NT2/D1 (cell line): ENCODE data around the gene RALGAPB.

Experiments used
- DNase-seq: peaks from one replicate; pipeline ENCODE4 v3.0.0-alpha.2; 2011; ENCODE audit warnings: low read depth, low spot score
- H3K27me3 ChIP-seq: 2 replicates; pipeline ENCODE4 v1.6.0; 2011; ENCODE audit warnings: mild to moderate bottlenecking; ENCODE audit not compliant: insufficient read length, insufficient read depth
- H3K36me3 ChIP-seq: 2 replicates; pipeline ENCODE4 v1.6.1; 2011; ENCODE audit warnings: mild to moderate bottlenecking, low read length, mixed read lengths; ENCODE audit not compliant: insufficient read depth, insufficient read length
- H3K4me1 ChIP-seq: 2 replicates; pipeline ENCODE4 v1.5.1; 2011; ENCODE audit not compliant: insufficient read depth, insufficient read length
- H3K4me3 ChIP-seq: 2 replicates; pipeline ENCODE4 v1.5.1; 2011; ENCODE audit warnings: low read depth; ENCODE audit not compliant: insufficient read length
- H3K9ac ChIP-seq: 2 replicates; pipeline ENCODE4 v1.6.0; 2011; ENCODE audit warnings: low read depth; ENCODE audit not compliant: insufficient read length
- H3K9me3 ChIP-seq: 2 replicates; pipeline ENCODE4 v1.5.1; 2011; ENCODE audit warnings: mild to moderate bottlenecking, low read length; ENCODE audit not compliant: insufficient read depth
- SUZ12 ChIP-seq: IDR thresholded peaks from 2 replicates; pipeline ENCODE4 v1.6.1; 2011; ENCODE audit not compliant: insufficient read length, insufficient read depth; ENCODE audit errors: extremely low read depth
- YY1 ChIP-seq: IDR thresholded peaks from 2 replicates; pipeline ENCODE4 v1.6.1; 2011; ENCODE audit not compliant: insufficient read length, insufficient read depth
- ZNF274 ChIP-seq: IDR thresholded peaks from 2 replicates; pipeline ENCODE4 v1.6.1; 2011; ENCODE audit warnings: mild to moderate bottlenecking, low read depth, low read length

The RALGAPB gene

DNA sequence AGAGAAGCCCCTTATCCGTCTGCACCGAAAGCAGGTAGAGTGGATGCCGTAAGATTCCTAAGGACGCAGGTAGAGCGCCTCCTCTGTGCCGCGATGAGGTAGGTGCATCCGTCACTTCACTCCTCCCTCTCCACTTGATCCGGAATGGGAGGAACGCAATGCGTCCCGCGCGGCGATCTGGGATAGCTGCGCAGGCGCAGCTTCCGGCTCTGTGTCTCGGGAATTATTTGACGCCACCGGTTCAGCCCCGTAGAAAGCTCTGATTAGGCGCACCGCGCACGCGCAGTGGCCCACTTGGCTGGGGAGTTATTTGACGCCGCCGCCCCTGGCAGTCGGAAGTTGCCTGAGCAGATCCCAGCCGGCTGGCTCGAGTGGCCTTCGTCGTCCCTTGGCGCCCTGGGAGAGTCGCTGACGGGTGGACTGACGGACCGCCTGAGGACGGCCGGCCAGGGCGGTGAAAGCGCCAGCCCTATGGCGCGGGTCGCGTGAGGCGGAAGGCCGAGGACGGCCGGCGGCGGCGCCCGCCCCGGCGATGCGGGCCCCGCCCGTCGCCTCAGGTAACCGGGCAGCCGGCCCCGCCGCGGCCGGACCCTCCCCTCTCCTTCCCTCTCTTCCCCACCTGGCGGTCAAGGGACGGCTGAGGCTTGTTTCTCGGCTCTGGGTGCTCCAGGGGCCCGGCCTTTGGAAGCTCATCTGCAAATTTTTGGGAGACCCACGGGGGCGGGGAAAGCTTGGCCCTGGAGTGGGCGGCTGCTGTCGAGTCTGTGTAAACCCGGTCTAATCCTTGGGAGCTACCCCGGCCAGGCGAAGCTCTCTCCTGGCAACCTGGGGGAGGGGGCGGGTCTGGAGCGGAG lies at the start of gene RALGAPB:
Gene RALGAPB (plus strand): TSS at position 331 of the 854 bp plus-strand sequence. CDS start 15,590 bp downstream, outside the sequence.
- H3K4me1 ChIP-seq = peaks cover 3% of the 10 kb centered on the region
- H3K4me3 ChIP-seq = peak within 1 kb of the TSS; percentile 68
- H3K9me3 ChIP-seq = no peaks in the 10 kb centered on the region
- TF ChIP-seq YY1 = no peak
- TF ChIP-seq SUZ12 = no peak
- TF ChIP-seq ZNF274 = no peak
- peak within 1 kb of the TSS; percentile 91 for H3K9ac ChIP-seq
- DNase-seq = peak; percentile 99
- H3K36me3 ChIP-seq = peaks cover 16% of the 10 kb centered on the region
- no peaks in the 10 kb centered on the region for H3K27me3 ChIP-seq

DNA sequence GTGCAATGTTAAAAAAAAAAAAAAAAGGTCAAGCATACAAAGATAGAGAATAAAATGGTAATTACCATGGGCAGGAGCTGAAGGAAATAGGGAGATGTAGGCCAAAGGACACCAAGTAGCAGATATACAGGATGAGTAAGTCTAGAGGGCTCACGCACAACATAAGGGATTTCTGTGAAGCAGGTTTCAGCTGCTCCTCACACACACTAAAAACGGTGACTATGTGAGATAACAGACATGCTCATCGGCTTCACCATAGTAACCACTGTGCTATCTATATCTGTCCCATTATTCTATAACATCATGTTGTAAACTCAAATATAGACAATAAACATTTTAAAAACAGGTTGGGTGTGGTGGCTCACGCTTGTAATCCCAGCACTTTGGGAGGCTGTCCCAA lies 49.1 kb upstream of the RALGAPB start:
- DNase-seq = no peak
- peaks cover 10% of the 10 kb centered on the region for H3K4me1 ChIP-seq
- H3K27me3 ChIP-seq = no peaks in the 10 kb centered on the region
- H3K9me3 ChIP-seq = no peaks in the 10 kb centered on the region
- H3K4me3 ChIP-seq = no peak overlapping the region
- no peak overlapping the region for H3K9ac ChIP-seq
- H3K36me3 ChIP-seq = peaks cover 99% of the 10 kb centered on the region
- no peak for TF ChIP-seq ZNF274
- TF ChIP-seq YY1 = no peak
- no peak for TF ChIP-seq SUZ12

DNA sequence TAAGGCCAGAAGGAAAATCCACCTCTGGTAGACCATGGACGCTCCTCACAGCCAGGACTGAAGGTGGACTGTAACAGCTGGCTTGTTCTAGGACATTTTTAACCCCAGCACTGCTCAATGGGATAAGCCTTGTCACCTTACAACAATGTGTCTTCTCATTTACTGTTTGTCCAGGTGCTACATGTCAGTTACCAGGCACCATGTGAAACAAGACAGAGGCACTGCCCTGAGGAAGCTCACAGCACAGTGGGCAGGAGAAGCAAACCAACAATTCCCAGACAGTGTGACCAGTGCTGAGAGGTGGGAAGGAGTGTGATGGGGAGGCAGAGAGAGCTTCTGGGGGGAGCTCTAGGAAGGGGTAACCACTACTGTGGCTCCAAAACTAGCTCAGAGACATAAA lies 48.2 kb upstream of the RALGAPB start:
- Histone ChIP-seq H3K4me3 (no peak overlapping the region), H3K4me1 (peaks cover 8% of the 10 kb centered on the region), H3K27me3 (no peaks in the 10 kb centered on the region), H3K36me3 (peaks cover 99% of the 10 kb centered on the region), H3K9ac (no peak overlapping the region), H3K9me3 (no peaks in the 10 kb centered on the region)
- no peak for TF ChIP-seq SUZ12
- no peak for TF ChIP-seq ZNF274
- no peak for TF ChIP-seq YY1
- DNase-seq = no peak

DNA sequence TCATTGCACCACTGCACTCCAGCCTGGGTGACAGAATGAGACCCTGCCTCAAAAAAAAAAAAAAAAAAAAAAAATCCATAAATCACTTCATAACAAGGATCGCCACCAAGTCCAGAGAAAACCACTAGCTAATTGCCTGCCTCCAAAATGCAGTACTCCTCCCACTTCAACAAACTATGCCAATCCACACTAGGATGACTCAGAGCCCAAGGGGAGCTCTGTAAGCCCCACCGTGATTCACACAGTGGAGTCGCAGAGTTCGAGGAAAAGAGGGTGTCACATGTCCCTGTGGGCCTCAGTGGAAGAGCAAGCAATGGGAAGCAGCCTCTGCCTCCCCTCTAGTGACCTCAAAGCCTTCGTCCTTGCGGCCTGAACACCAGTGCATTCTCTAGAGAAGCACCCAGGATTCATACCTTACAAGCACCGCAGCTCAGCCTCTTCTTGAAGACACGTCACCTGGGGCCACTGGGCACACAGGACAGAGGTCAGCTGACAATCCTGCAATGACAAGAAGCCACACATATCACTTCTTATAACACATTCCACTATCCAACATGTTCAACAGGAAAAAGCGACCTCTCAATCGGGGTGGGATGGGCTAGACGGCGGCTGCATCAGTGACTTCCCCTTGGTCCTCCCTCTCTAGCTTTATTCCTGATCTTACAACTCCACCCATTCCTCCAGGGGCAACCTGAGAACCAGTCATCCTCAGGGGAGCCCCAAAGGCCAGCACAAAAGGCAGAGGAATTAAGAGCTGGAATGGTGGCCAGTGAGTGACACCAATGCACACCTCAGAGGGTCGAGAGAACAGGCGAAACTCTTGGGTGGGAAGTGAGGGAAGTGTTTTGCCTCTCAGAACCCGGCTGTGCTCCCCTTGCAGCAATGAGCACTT lies 46.4 kb upstream of the RALGAPB start:
- Histone ChIP-seq H3K36me3 (peaks cover 98% of the 10 kb centered on the region), H3K4me3 (no peak overlapping the region), H3K27me3 (no peaks in the 10 kb centered on the region), H3K9ac (no peak overlapping the region), H3K9me3 (no peaks in the 10 kb centered on the region), H3K4me1 (peaks cover 17% of the 10 kb centered on the region)
- DNase-seq = no peak
- no peak for TF ChIP-seq SUZ12
- TF ChIP-seq ZNF274 = no peak
- no peak for TF ChIP-seq YY1

GRCh38 chr20:38427655-38428023 lies 45.0 kb upstream of the RALGAPB start:
- no peaks in the 10 kb centered on the region for H3K9me3 ChIP-seq
- peaks cover 22% of the 10 kb centered on the region for H3K4me1 ChIP-seq
- TF ChIP-seq SUZ12 (no peak), YY1 (no peak), ZNF274 (no peak)
- no peak for DNase-seq
- H3K9ac ChIP-seq = no peak overlapping the region
- H3K36me3 ChIP-seq = peaks cover 98% of the 10 kb centered on the region
- H3K27me3 ChIP-seq = no peaks in the 10 kb centered on the region
- H3K4me3 ChIP-seq = no peak overlapping the region

- Histone ChIP-seq H3K27me3 (no peaks in the 10 kb centered on the region), H3K4me1 (peaks cover 26% of the 10 kb centered on the region), H3K9ac (no peak overlapping the region), H3K36me3 (peaks cover 99% of the 10 kb centered on the region), H3K4me3 (no peak overlapping the region), H3K9me3 (no peaks in the 10 kb centered on the region)
- no peak for DNase-seq
- no peak for TF ChIP-seq YY1
- no peak for TF ChIP-seq SUZ12
- no peak for TF ChIP-seq ZNF274
Measured at GRCh38 chr20:38428800-38429199, 43.8 kb upstream of the RALGAPB start.

GRCh38 chr20:38429301-38429700 lies 43.3 kb upstream of the RALGAPB start:
- peaks cover 99% of the 10 kb centered on the region for H3K36me3 ChIP-seq
- H3K9me3 ChIP-seq = no peaks in the 10 kb centered on the region
- DNase-seq = no peak
- peaks cover 28% of the 10 kb centered on the region for H3K4me1 ChIP-seq
- no peak for TF ChIP-seq YY1
- H3K9ac ChIP-seq = no peak overlapping the region
- H3K27me3 ChIP-seq = no peaks in the 10 kb centered on the region
- H3K4me3 ChIP-seq = no peak overlapping the region
